SH-SY5Y (cell line): ENCODE measurements around the gene PI4K2A.

Experiments used
- GATA2 ChIP-seq: IDR thresholded peaks from 2 replicates; pipeline ENCODE4 v1.6.1; 2011; ENCODE audit warnings: mild to moderate bottlenecking, low read depth, low read length
- GATA3 ChIP-seq: IDR thresholded peaks from 2 replicates; pipeline ENCODE4 v1.6.1; 2011; ENCODE audit warnings: low read depth, mild to moderate bottlenecking, low read length, moderate library complexity

DNA sequence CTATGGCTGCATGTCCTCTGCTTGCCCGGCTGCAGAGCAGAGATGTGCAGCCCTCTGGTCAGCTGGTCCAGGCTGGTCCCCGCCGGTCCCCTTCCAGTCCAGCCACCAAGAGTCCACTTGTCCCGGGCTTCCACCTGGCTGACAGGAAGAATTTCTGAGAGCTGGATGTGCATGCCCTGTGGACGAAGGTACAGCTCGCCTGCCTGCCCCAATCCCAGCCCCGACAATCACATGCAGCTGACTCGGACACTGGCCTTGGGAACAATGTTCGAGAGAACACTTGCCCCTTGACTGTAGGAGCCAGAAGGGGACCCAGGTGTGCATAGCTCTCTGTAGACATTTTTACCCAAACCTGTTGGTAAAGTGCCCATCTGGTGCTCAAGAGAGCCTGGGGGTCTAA, 34.8 kb downstream of the PI4K2A start:
- TF ChIP-seq GATA2 (no peak), GATA3 (no peak)
